GM21528 (cell line): ENCODE results near the gene ABHD3.
"Not testable (repeated sequence)": the region's sequence is repeated elsewhere in the genome, so short reads cannot be mapped to it uniquely, and the experiment has no call there.

ENCODE experiments used
- ATAC-seq: cut with Tn5 transposase; IDR thresholded peaks from one replicate; pipeline ENCODE4 v1.9.1; 2021; ENCODE audit warnings: mild to moderate bottlenecking, moderate library complexity; ENCODE audit not compliant: unreplicated experiment, low FRiP score

ABHD3 gene

DNA sequence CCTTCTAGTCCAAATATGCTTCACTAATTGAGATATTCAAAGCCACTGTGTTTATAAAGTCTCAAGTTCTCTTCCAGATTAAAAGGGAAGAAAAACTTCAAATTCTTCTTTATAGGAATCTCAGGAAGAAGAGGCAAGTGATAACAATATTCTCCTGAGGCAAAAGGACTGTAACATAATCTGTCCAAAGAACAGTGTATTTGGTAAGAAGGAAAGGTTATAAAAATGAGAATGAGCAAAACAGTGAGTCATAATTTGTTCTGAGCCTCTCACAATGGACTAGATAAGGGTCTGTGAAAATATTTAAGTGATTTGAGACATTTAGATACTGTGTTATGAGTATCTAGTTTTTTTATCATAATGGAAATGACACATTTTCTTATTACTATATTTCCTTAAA, 48.2 kb downstream of the ABHD3 start:
- no peak for ATAC-seq

- ATAC-seq = no peak
These were observed 51.2 kb downstream of the ABHD3 start for GRCh38 chr18:21653361-21653760.

DNA sequence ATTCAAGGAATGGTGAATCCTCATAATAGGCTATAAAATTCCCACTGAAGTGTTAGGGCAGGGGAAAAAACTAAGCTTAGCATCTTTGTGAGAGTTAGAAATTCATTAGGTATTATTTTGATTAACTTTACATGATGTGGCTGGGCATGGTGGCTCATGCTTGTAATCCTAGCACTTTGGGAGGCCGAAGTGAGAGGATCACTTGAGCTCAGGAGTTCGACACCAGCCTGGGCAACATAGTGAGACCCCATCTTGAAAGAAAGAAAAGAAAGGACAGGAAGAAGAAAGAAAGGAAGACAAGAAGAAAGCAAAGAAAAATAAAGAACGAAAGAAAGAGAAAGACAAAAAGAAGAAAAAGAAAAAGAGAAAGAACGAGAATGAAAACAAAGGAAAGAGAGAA, 52.5 kb downstream of the ABHD3 start:
- no peak for ATAC-seq

- no peak for ATAC-seq
These were observed 54.3 kb downstream of the ABHD3 start for GRCh38 chr18:21650311-21650710.

GRCh38 chr18:21640375-21640774, 64.2 kb downstream of the ABHD3 start:
- not testable (repeated sequence) for ATAC-seq

- ATAC-seq = no peak
These were observed 65.8 kb downstream of the ABHD3 start for GRCh38 chr18:21638822-21639221.

- no peak for ATAC-seq
These were observed 67.8 kb downstream of the ABHD3 start for GRCh38 chr18:21636769-21637168.

DNA sequence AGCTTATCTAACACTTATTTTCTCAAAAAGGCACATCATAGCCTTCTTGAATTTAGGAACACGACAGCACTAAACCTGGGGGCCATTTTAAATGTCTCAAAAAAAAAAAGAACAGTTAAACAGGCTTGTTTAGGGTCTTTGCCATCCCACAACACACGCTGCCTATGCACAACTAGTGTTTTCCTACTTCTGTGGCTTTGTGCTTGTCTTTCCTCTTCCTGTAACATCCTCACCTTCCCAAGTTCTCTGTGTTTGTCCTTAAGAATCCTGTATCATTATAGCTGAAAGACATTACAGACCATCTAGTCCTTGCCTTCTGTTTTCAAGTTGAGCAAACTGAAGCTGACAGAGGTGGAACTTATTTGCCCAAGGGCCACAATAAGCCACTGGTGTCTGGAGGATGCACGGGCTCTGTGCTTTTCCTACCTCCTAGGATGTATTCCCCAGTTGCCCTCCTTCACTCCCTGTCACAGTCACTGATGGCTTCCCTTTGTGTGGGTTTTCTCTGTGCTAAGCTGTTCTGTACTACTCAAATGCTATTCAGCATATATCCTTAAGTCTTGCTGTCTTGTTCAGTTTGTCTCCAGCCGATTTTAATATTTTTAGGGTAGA, 69.9 kb downstream of the ABHD3 start:
- no peak for ATAC-seq

DNA sequence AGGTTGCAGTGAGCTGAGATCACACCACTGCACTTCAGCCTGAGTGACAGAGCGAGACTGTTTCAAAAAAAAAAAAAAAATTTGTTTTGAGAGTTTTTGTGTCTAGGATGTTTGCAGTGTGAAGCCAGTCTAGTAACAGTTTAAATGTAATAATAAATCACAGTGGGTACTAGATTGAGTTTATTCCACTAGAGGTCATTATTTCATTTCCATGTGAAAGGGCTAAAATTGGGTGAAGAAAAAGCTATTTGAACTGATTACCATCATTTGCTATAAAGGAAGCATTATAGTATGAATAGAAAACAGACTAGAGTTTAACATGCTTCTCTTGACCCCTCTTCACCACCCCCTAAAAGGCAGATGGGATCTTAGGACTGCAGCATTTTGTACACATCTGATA, 72.2 kb downstream of the ABHD3 start:
- ATAC-seq = no peak

GRCh38 chr18:21629089-21629832, 75.3 kb downstream of the ABHD3 start:
- ATAC-seq = peak; percentile 93

DNA sequence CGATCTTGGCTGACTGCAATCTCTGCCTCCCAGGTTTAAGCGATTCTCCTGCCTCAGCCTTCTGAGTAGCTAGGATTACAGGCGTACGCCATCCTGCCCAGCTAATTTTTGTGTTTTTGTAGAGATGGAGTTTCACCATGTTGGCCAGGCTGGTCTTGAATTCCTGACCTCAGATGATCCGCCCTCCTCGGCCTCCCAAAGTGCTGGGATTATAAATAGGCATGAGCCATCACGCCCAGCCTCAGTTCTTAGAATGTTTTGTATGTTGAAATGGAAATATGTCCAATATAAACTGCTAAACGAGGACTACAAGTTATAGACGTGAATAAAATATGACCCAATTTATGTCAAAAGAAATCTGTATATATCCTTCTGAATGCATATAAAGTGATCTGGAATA, 82.9 kb downstream of the ABHD3 start:
- not testable (repeated sequence) for ATAC-seq

DNA sequence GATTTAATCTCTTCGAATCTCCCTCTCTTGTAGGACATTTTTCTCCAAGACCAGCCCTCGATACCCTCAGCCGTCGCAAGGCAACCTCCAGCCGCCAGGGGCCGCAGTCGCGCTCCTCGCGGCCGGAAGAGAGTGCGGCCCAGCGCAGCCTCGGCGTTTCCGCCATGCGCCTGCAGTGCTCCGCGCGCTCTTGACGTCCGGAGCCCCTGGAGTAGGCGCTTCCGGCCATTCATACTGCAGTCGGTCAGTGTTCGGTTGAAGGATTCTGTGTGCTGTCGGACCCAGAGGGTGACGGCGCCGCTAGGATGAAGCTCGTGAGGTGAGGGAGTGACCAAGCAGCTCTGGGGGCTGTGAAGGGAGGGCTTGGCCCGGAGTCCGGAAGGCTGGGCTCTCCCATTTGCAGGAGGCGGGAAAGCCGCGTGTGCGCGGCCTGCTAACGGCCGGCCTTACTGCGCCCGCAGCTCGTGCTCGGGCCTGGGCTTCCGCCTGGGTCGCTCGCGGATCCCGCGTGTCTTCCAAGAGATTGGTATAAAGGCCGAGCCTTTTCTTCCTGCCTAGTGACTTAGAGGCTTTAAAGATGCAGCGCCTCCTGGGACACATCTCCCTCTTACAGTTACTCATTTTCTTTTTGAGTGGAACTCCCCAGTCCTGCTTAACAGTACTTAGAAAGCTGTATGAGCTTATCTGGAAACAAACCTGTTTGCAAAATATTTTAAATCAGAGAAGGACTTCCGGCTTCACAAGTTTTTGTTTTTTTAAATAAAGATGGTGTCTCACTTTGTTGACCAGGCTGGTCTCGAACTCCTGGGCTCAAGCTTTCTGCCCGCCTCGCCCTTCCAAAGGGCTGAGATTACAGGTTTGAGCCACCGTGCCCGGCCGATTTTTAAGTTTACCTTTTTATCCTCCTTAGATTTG, 92.2 kb downstream of the ABHD3 start, which contains the start of gene SNRPD1:
TSS of gene SNRPD1 (plus strand) at position 190 of the 915 bp plus-strand sequence. CDS start at position 306, 116 bp downstream.
- ATAC-seq = peak; percentile 95

DNA sequence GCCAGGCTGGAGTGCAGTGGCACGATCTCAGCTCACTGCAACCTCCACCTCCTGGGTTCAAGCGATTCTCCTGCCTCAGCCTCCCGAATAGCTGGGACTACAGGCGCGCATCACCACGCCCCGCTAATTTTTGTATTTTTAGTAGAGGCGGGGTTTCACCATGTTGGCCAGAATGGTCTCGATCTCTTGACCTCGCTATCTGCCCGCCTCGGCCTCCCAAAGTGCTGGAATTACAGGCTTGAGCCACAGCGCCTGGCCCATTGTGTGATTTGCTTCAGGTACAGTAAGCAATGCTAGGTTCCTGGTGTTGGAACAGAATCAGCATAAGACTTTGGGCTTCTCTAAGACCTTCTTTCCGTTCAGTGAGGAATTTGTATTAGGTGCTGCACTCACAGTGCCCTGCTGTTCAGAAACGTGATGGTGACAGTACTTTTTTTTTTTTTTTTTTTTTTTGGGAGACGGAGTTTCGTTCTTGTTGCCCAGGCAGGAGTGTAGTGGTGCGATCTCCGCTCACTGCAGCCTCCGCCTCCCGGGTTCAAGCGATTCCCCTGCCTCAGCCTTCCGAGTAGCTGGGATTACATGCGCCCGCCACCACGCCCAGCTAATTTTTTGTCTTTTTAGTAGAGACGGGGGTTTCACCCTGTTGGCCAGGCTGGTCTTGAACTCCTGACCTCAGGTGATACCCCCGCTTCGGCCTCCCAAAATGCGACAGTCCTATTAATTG, 93.0 kb downstream of the ABHD3 start:
- not testable (repeated sequence) for ATAC-seq

- no peak for ATAC-seq
These were observed 99.4 kb downstream of the ABHD3 start for GRCh38 chr18:21605213-21605612.

- ATAC-seq = no peak
These were observed 99.9 kb downstream of the ABHD3 start for GRCh38 chr18:21604671-21605070.

GRCh38 chr18:21602299-21602587, 102.3 kb downstream of the ABHD3 start:
- no peak for ATAC-seq
